K562 (cell line): Measurements from ENCODE around the gene MYH9.

Experiments used
- ATF3 ChIP-seq, 2 experiments: fragments of 450-650 bp in 1 of 2; sonication (generic) in 1 of 2; formaldehyde crosslinking in 1 of 2; IDR thresholded peaks in 1 of 2; conservative IDR thresholded peaks in 1 of 2; 2 replicates each; pipeline versions ENCODE4 v1.6.1 to v1.8.1; 2016 to 2023; ENCODE audit warnings: mild to moderate bottlenecking in 2 of 2, moderate library complexity in 2 of 2, inconsistent platforms in 1 of 2, missing genetic modification reagents in 1 of 2
- ELF1 ChIP-seq: fragments of 200-800 bp; sonication (Bioruptor generic); IDR thresholded peaks from 2 replicates; pipeline ENCODE4 v1.6.1; 2016; ENCODE audit warnings: missing genetic modification characterization, missing compliant biosample characterization
- ELF4 ChIP-seq: fragments of 450-650 bp; formaldehyde crosslinking; IDR thresholded peaks from 2 replicates; pipeline ENCODE4 v1.4.0; 2022; ENCODE audit warnings: missing genetic modification characterization
- FOS ChIP-seq: IDR thresholded peaks from 3 replicates; pipeline ENCODE4 v1.6.1; 2011; ENCODE audit not compliant: insufficient read length; ENCODE audit errors: extremely low read depth
- GTF2A2 ChIP-seq: IDR thresholded peaks from 2 replicates; pipeline ENCODE4 v1.6.1; 2016; ENCODE audit warnings: mild to moderate bottlenecking, missing genetic modification characterization, missing compliant biosample characterization
- GTF2F1 ChIP-seq: IDR thresholded peaks from 2 replicates; pipeline ENCODE4 v1.6.1; 2011; ENCODE audit warnings: low read depth, low read length, improper control_type of control experiment
- HDAC3 ChIP-seq: fragments of 450-650 bp; IDR thresholded peaks from 2 replicates; pipeline ENCODE4 v1.6.1; 2018; ENCODE audit warnings: borderline replicate concordance, mild to moderate bottlenecking, moderate library complexity; ENCODE audit not compliant: partially characterized antibody
- JUN ChIP-seq, 2 experiments: sonication (generic) in 1 of 2; formaldehyde crosslinking in 1 of 2; IDR thresholded peaks; 2 replicates each; pipeline versions ENCODE4 v1.6.1 to v1.8.0; 2012 to 2022; ENCODE audit warnings: borderline replicate concordance in 2 of 2, mild to moderate bottlenecking in 2 of 2, improper control_type of control experiment in 1 of 2, low read depth in 1 of 2, low read length in 1 of 2, missing genetic modification reagents in 1 of 2
- MCM2 ChIP-seq: fragments of 450-650 bp; IDR thresholded peaks from 2 replicates; pipeline ENCODE4 v1.6.1; 2017; ENCODE audit warnings: low read depth, mild to moderate bottlenecking
- MEIS2 ChIP-seq: fragments of 450-650 bp; IDR thresholded peaks from 2 replicates; pipeline ENCODE4 v1.6.1; 2014; ENCODE audit warnings: mild to moderate bottlenecking; ENCODE audit not compliant: partially characterized antibody
- NFATC3 ChIP-seq: fragments of 450-650 bp; IDR thresholded peaks from 2 replicates; pipeline ENCODE4 v1.6.1; 2017; ENCODE audit warnings: mild to moderate bottlenecking
- TRIM24 ChIP-seq, 2 experiments: fragments of 450-650 bp; IDR thresholded peaks; 2 replicates each; pipeline ENCODE4 v1.6.1; 2016
- ZNF121 ChIP-seq: sonication (generic); formaldehyde crosslinking; conservative IDR thresholded peaks from 2 replicates; pipeline ENCODE4 v1.8.0; 2022; ENCODE audit warnings: missing genetic modification reagents
- TF ChIP-seq, protein P1 (sequence below), 3 experiments: IDR thresholded peaks in 2 of 3; conservative IDR thresholded peaks in 1 of 3; 2 replicates each; pipeline ENCODE4 v1.5.1; 2011 to 2012; ENCODE audit warnings: low read length in 3 of 3, mild to moderate bottlenecking in 3 of 3, control low read depth in 2 of 3, improper control_type of control experiment in 1 of 3, inconsistent platforms in 1 of 3, low read depth in 1 of 3, mixed read lengths in 1 of 3, moderate library complexity in 1 of 3; ENCODE audit not compliant: insufficient read depth in 2 of 3

DNA sequence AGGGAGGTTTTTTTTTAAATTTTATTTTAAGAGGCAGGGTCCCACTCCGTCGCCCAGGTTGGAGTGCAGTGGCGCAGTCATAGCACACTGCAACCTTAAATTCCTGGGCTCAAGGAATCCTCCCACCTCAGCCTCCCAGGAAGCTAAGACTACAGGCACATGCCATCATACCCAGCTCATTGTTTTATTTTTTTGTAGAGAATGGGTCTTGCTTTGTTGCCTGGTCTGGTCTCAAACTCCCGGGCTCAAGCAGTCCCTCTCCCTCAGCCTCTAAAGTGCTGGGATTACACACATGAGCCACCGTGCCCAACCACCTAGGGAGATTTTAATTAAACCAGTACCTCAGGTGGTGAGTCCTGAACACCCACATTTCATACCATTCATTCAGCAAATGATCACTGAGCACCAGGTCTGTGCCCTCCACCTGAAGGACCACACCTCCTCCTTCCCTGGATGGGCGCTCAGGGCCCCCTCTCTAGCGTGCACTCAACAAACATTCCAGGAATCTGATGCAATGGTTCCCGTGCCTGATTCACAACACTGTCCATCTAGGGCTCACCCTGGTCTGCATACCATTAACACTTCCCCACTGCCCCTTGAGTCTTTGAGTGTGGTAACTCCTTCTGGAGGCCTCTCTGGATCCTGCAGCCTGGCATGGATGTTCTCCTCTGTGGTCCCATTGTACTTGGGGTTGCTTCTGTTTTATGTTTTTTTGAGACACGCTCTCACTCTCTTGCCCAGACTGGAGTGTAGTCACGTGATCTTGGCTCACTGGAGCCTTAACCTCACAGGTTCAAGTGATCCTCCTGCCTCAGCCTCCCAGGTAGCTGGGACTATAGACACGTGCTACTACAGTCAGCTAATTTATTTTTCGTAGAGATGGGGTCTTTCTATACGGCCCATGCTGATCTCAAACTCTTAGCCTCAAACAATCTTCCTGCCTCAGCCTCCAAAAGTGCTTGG lies 9.6 kb upstream of the MYH9 start:
- TF ChIP-seq FOS, result no peak
- TF ChIP-seq GTF2F1, result no peak
- no peak for TF ChIP-seq GTF2A2 (tag)
- TF ChIP-seq JUN (IDR thresholded peaks at IDR 0.05; ENCODE audit: borderline replicate concordance, low read depth, low read length), result no peak
- TF ChIP-seq JUN (CRISPR knock-in tag; IDR thresholded peaks at IDR 0.05; ENCODE audit: borderline replicate concordance), result no peak
- TF ChIP-seq MEIS2, result no peak
- no peak for TF ChIP-seq HDAC3
- TF ChIP-seq ELF1, result no peak
- TF ChIP-seq, protein P1, sequence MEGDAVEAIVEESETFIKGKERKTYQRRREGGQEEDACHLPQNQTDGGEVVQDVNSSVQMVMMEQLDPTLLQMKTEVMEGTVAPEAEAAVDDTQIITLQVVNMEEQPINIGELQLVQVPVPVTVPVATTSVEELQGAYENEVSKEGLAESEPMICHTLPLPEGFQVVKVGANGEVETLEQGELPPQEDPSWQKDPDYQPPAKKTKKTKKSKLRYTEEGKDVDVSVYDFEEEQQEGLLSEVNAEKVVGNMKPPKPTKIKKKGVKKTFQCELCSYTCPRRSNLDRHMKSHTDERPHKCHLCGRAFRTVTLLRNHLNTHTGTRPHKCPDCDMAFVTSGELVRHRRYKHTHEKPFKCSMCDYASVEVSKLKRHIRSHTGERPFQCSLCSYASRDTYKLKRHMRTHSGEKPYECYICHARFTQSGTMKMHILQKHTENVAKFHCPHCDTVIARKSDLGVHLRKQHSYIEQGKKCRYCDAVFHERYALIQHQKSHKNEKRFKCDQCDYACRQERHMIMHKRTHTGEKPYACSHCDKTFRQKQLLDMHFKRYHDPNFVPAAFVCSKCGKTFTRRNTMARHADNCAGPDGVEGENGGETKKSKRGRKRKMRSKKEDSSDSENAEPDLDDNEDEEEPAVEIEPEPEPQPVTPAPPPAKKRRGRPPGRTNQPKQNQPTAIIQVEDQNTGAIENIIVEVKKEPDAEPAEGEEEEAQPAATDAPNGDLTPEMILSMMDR (IDR thresholded peaks at IDR 0.05 in 2 of 3, conservative IDR thresholded peaks at IDR 0.05 in 1 of 3; ENCODE audit: insufficient read depth in 2 of 3, low read depth in 1 of 3, low read length in 3 of 3), result no peak
- TF ChIP-seq ATF3 (IDR thresholded peaks at IDR 0.05), result no peak
- no peak for TF ChIP-seq ATF3 (CRISPR knock-in tag; conservative IDR thresholded peaks at IDR 0.05)
- no peak for TF ChIP-seq MCM2
- no peak for TF ChIP-seq ELF4
- no peak for TF ChIP-seq NFATC3
- no peak for TF ChIP-seq ZNF121 (CRISPR knock-in tag)
- TF ChIP-seq TRIM24 (IDR thresholded peaks at IDR 0.05), result no peak
